MM.1S (cell line): ENCODE data around the gene ADAMTSL3.

Source experiments
- EZH2 ChIP-seq: fragments of 300-600 bp; sonication (generic); optimal IDR thresholded peaks from 2 replicates; pipeline ENCODE3; 2017; ENCODE audit warnings: low read depth, mild to moderate bottlenecking, antibody characterized with exemption, low read length, mixed read lengths
- EZH2phosphoT487 ChIP-seq: fragments of 300-600 bp; sonication (generic); IDR thresholded peaks from 2 replicates; pipeline ENCODE4 v1.6.1; 2018; ENCODE audit warnings: antibody characterized with exemption, low read length
- TF ChIP-seq, protein P1 (sequence below): fragments of 300-600 bp; sonication (generic); IDR thresholded peaks from 2 replicates; pipeline ENCODE4 v1.5.1; 2016; ENCODE audit warnings: antibody characterized with exemption, low read length, mixed read lengths

DNA sequence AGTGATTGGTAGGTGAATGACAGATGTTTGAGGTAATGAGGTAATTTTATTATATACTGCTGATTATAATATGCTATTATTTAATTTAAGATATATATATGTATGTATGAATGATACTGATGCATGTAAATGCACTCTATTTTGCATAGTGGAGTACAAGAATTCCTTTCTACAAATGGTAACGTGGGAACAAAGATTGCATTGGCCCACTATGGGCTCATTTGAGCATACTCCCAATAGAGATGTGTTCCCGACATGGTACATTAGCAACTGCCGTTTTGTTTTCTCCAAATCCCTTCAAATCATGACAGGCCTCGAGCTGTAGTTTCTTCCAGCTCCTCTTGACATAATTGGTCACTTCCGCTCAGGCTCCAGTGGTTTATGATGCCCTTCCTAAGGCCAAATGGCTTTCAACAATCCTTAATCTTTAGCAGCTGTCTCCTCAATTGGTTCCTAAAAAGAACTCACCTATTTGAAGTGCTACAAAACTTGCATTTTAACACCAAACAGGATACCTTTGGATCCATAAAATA, 266.1 kb downstream of the ADAMTSL3 start:
- TF ChIP-seq, protein P1, sequence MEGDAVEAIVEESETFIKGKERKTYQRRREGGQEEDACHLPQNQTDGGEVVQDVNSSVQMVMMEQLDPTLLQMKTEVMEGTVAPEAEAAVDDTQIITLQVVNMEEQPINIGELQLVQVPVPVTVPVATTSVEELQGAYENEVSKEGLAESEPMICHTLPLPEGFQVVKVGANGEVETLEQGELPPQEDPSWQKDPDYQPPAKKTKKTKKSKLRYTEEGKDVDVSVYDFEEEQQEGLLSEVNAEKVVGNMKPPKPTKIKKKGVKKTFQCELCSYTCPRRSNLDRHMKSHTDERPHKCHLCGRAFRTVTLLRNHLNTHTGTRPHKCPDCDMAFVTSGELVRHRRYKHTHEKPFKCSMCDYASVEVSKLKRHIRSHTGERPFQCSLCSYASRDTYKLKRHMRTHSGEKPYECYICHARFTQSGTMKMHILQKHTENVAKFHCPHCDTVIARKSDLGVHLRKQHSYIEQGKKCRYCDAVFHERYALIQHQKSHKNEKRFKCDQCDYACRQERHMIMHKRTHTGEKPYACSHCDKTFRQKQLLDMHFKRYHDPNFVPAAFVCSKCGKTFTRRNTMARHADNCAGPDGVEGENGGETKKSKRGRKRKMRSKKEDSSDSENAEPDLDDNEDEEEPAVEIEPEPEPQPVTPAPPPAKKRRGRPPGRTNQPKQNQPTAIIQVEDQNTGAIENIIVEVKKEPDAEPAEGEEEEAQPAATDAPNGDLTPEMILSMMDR = no peak
- TF ChIP-seq EZH2 = no peak
- TF ChIP-seq EZH2phosphoT487 = no peak
